Measurements from ENCODE around the gene MAP3K7. TPM values are rescaled to one million over a fixed set of nuclear protein-coding genes. Genes with fewer than 3 reads are reported as not detected.

Gene MAP3K7
- total RNA-seq, 2 donors from 2014 or later = 40.1 to 50.9 TPM

GRCh38 chr6:90604546-90604945, 17.7 kb upstream of the MAP3K7 start:
- Mint-ChIP-seq H3K27ac (no peak overlapping the region), H3K36me3 (ENCODE audit: low read depth) (no peaks in the 10 kb centered on the region), H3K4me3 (no peak overlapping the region), H3K9me3 (no peaks in the 10 kb centered on the region), H3K4me1 (peaks cover 7% of the 10 kb centered on the region), H3K27me3 (ENCODE audit: insufficient read depth) (peaks cover 15% of the 10 kb centered on the region)
- Histone ChIP-seq H3K4me3 (ENCODE audit: low read length) (no peak overlapping the region), H3K27ac (ENCODE audit: low read depth, low read length) (no peak overlapping the region), H3K4me1 (ENCODE audit: control insufficient read depth, insufficient read depth, low read length) (no peaks in the 10 kb centered on the region), H3K9ac (ENCODE audit: extremely low read depth, low read length, poor library complexity, severe bottlenecking) (no peak overlapping the region), H3K27me3 (ENCODE audit: control insufficient read depth, insufficient read depth, low read length, poor library complexity, severe bottlenecking) (peaks cover 24% of the 10 kb centered on the region), H3K36me3 (ENCODE audit: control insufficient read depth, insufficient read depth, low read length) (no peaks in the 10 kb centered on the region), H3K9me3 (ENCODE audit: control insufficient read depth, low read length) (no peaks in the 10 kb centered on the region)
- 95 to 100% methylated on average over 1 of the region's 1 CpG for WGBS, 2 experiments (ENCODE audit: insufficient coverage in 1 of 2, insufficient read length in 1 of 2)
- TF ChIP-seq, protein P1, sequence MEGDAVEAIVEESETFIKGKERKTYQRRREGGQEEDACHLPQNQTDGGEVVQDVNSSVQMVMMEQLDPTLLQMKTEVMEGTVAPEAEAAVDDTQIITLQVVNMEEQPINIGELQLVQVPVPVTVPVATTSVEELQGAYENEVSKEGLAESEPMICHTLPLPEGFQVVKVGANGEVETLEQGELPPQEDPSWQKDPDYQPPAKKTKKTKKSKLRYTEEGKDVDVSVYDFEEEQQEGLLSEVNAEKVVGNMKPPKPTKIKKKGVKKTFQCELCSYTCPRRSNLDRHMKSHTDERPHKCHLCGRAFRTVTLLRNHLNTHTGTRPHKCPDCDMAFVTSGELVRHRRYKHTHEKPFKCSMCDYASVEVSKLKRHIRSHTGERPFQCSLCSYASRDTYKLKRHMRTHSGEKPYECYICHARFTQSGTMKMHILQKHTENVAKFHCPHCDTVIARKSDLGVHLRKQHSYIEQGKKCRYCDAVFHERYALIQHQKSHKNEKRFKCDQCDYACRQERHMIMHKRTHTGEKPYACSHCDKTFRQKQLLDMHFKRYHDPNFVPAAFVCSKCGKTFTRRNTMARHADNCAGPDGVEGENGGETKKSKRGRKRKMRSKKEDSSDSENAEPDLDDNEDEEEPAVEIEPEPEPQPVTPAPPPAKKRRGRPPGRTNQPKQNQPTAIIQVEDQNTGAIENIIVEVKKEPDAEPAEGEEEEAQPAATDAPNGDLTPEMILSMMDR (conservative IDR thresholded peaks at IDR 0.05) = no peak
- DNase-seq = no peak

GRCh38 chr6:90599151-90599550, 12.3 kb upstream of the MAP3K7 start:
- Mint-ChIP-seq H3K4me1 (peaks cover 6% of the 10 kb centered on the region), H3K4me3 (no peak overlapping the region), H3K36me3 (ENCODE audit: low read depth) (no peaks in the 10 kb centered on the region), H3K27ac (no peak overlapping the region), H3K27me3 (ENCODE audit: insufficient read depth) (peaks cover 22% of the 10 kb centered on the region), H3K9me3 (no peaks in the 10 kb centered on the region)
- Histone ChIP-seq H3K27ac (ENCODE audit: low read depth, low read length) (no peak overlapping the region), H3K4me1 (ENCODE audit: control insufficient read depth, insufficient read depth, low read length) (no peaks in the 10 kb centered on the region), H3K9ac (ENCODE audit: extremely low read depth, low read length, poor library complexity, severe bottlenecking) (no peak overlapping the region), H3K4me3 (ENCODE audit: low read length) (no peak overlapping the region), H3K36me3 (ENCODE audit: control insufficient read depth, insufficient read depth, low read length) (no peaks in the 10 kb centered on the region), H3K27me3 (ENCODE audit: control insufficient read depth, insufficient read depth, low read length, poor library complexity, severe bottlenecking) (peaks cover 13% of the 10 kb centered on the region), H3K9me3 (ENCODE audit: control insufficient read depth, low read length) (no peaks in the 10 kb centered on the region)
- no peak for DNase-seq
- TF ChIP-seq, protein P1 (conservative IDR thresholded peaks at IDR 0.05) = no peak
- WGBS, 2 experiments (ENCODE audit: insufficient coverage in 1 of 2, insufficient read length in 1 of 2) = 86 to 91% methylated on average over 4 of the region's 4 CpGs

DNA sequence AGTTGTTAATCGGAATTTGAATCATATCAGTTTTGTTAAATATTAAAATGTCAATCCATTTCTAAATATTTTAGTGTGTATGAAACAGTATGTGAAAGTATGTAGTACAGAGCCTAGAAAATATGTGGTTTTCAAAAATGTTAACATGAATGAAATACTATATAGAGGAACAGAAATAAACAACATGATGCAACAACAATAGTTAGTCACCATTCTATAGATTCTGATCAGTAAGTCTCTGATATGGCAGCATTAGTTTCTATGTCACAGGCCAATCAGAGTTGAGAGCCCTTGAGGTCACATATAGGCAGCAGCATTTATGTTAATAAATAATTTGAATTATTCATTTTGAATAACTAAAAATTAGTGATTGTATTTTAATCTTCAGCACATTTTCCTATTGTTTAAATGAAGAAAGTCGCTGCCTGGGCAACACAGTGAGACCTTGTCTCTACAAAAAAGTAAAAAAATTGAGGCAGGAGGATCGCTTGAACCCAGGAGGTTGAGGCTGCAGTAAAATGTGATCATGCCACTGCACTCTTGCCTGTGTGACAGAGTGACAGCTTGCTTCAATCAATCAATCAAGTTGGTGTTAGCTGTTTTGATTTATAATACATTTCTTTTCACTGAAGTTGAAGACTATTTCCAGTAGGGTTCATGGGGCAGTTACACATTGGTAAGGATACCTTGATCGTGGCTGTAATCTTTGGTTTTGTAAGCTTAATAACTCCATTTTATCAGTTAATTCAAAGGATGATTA, 11.5 kb upstream of the MAP3K7 start:
- Mint-ChIP-seq H3K27ac (no peak overlapping the region), H3K4me1 (peaks cover 6% of the 10 kb centered on the region), H3K36me3 (ENCODE audit: low read depth) (no peaks in the 10 kb centered on the region), H3K9me3 (no peaks in the 10 kb centered on the region), H3K27me3 (ENCODE audit: insufficient read depth) (peaks cover 20% of the 10 kb centered on the region), H3K4me3 (no peak overlapping the region)
- DNase-seq = no peak
- no peak overlapping the region for H3K27ac ChIP-seq (ENCODE audit: low read depth, low read length)
- H3K9me3 ChIP-seq (ENCODE audit: control insufficient read depth, low read length) = no peaks in the 10 kb centered on the region
- H3K36me3 ChIP-seq (ENCODE audit: control insufficient read depth, insufficient read depth, low read length) = no peaks in the 10 kb centered on the region
- H3K9ac ChIP-seq (ENCODE audit: extremely low read depth, low read length, poor library complexity, severe bottlenecking) = no peak overlapping the region
- H3K4me1 ChIP-seq (ENCODE audit: control insufficient read depth, insufficient read depth, low read length) = no peaks in the 10 kb centered on the region
- 93 to 94% methylated on average over 2 to 3 of the region's 4 CpGs for WGBS, 2 experiments (ENCODE audit: insufficient coverage in 1 of 2, insufficient read length in 1 of 2)
- no peak overlapping the region for H3K4me3 ChIP-seq (ENCODE audit: low read length)
- TF ChIP-seq, protein P1 (conservative IDR thresholded peaks at IDR 0.05) = no peak
- H3K27me3 ChIP-seq (ENCODE audit: control insufficient read depth, insufficient read depth, low read length, poor library complexity, severe bottlenecking) = peaks cover 11% of the 10 kb centered on the region

Measured in endodermal cell (in vitro differentiated cells).